HEK293 (cell line): ENCODE results near the gene CBX5.

Source experiments
- ELK4 ChIP-seq: IDR thresholded peaks from 2 replicates; pipeline ENCODE4 v1.6.1; 2011; ENCODE audit warnings: mild to moderate bottlenecking, low read depth, low read length, borderline replicate concordance
- HOXC10 ChIP-seq: sonication (generic); formaldehyde crosslinking; IDR thresholded peaks from 2 replicates; pipeline ENCODE4 v1.8.1; 2023; ENCODE audit warnings: mild to moderate bottlenecking, missing genetic modification reagents
- HOXD13 ChIP-seq: sonication (generic); formaldehyde crosslinking; IDR thresholded peaks from 2 replicates; pipeline ENCODE4 v1.8.0; 2022; ENCODE audit warnings: missing genetic modification reagents, borderline replicate concordance
- IKZF3 ChIP-seq: fragments of 450-650 bp; IDR thresholded peaks from 2 replicates; pipeline ENCODE4 v1.5.0; 2018; ENCODE audit warnings: missing biosample characterization, mild to moderate bottlenecking, missing genetic modification characterization, moderate library complexity
- KLF10 ChIP-seq: fragments of 450-650 bp; IDR thresholded peaks from 2 replicates; pipeline ENCODE4 v1.5.1; 2018; ENCODE audit warnings: missing biosample characterization, mild to moderate bottlenecking, missing genetic modification characterization
- KLF17 ChIP-seq: fragments of 450-650 bp; formaldehyde crosslinking; IDR thresholded peaks from 2 replicates; pipeline ENCODE4 v1.5.1; 2016; ENCODE audit warnings: missing biosample characterization, missing genetic modification characterization
- KLF8 ChIP-seq: fragments of 450-650 bp; formaldehyde crosslinking; IDR thresholded peaks from 2 replicates; pipeline ENCODE4 v1.5.1; 2016; ENCODE audit warnings: missing biosample characterization, missing genetic modification characterization
- PRDM2 ChIP-seq: fragments of 450-650 bp; formaldehyde crosslinking; IDR thresholded peaks from 2 replicates; pipeline ENCODE4 v1.5.1; 2016; ENCODE audit warnings: missing biosample characterization, missing genetic modification characterization, borderline replicate concordance
- SALL2 ChIP-seq: fragments of 450-650 bp; formaldehyde crosslinking; IDR thresholded peaks from 2 replicates; pipeline ENCODE4 v1.5.0; 2017; ENCODE audit warnings: missing biosample characterization, mild to moderate bottlenecking, missing genetic modification characterization, borderline replicate concordance
- SP3 ChIP-seq: fragments of 450-650 bp; formaldehyde crosslinking; IDR thresholded peaks from 2 replicates; pipeline ENCODE4 v1.5.1; 2016; ENCODE audit warnings: missing biosample characterization, missing genetic modification characterization
- YY2 ChIP-seq: fragments of 450-650 bp; formaldehyde crosslinking; IDR thresholded peaks from 2 replicates; pipeline ENCODE4 v1.5.1; 2016; ENCODE audit warnings: missing biosample characterization, missing genetic modification characterization
- ZBTB21 ChIP-seq: fragments of 450-650 bp; formaldehyde crosslinking; IDR thresholded peaks from 2 replicates; pipeline ENCODE4 v1.5.1; 2017; ENCODE audit warnings: missing biosample characterization, missing genetic modification characterization
- ZBTB7A ChIP-seq: fragments of 450-650 bp; formaldehyde crosslinking; IDR thresholded peaks from 2 replicates; pipeline ENCODE4 v1.5.1; 2016; ENCODE audit warnings: low read depth, missing biosample characterization, missing genetic modification characterization
- ZFHX2 ChIP-seq: fragments of 450-650 bp; formaldehyde crosslinking; conservative IDR thresholded peaks from 2 replicates; pipeline ENCODE4 v1.5.1; 2016; ENCODE audit warnings: missing biosample characterization, missing genetic modification characterization
- ZFP3 ChIP-seq: fragments of 450-650 bp; formaldehyde crosslinking; IDR thresholded peaks from 2 replicates; pipeline ENCODE4 v1.5.1; 2016; ENCODE audit warnings: low read depth, missing biosample characterization, missing genetic modification characterization
- ZNF10 ChIP-seq: fragments of 450-650 bp; formaldehyde crosslinking; IDR thresholded peaks from 2 replicates; pipeline ENCODE4 v1.5.1; 2017; ENCODE audit warnings: missing biosample characterization, missing genetic modification characterization
- ZNF112 ChIP-seq: fragments of 450-650 bp; formaldehyde crosslinking; IDR thresholded peaks from 2 replicates; pipeline ENCODE4 v1.5.0; 2017; ENCODE audit warnings: missing biosample characterization, missing genetic modification characterization
- ZNF302 ChIP-seq: fragments of 450-650 bp; formaldehyde crosslinking; IDR thresholded peaks from 2 replicates; pipeline ENCODE4 v1.5.1; 2016; ENCODE audit warnings: missing biosample characterization, missing genetic modification characterization, low read depth
- ZNF37A ChIP-seq: fragments of 450-650 bp; IDR thresholded peaks from 2 replicates; pipeline ENCODE4 v1.5.1; 2018; ENCODE audit warnings: missing biosample characterization, missing genetic modification characterization
- ZNF510 ChIP-seq: fragments of 450-650 bp; formaldehyde crosslinking; IDR thresholded peaks from 2 replicates; pipeline ENCODE4 v1.5.1; 2018; ENCODE audit warnings: mild to moderate bottlenecking, missing genetic modification characterization, missing biosample characterization; ENCODE audit not compliant: insufficient replicate concordance
- ZNF624 ChIP-seq: fragments of 450-650 bp; formaldehyde crosslinking; IDR thresholded peaks from 2 replicates; pipeline ENCODE4 v1.5.1; 2017; ENCODE audit warnings: missing biosample characterization, missing genetic modification characterization
- ZNF626 ChIP-seq: fragments of 450-650 bp; sonication (Bioruptor Pico); formaldehyde crosslinking; IDR thresholded peaks from 2 replicates; pipeline ENCODE4 v1.5.1; 2018; ENCODE audit warnings: missing biosample characterization, missing genetic modification characterization, inconsistent platforms
- ZNF639 ChIP-seq: fragments of 450-650 bp; formaldehyde crosslinking; IDR thresholded peaks from 2 replicates; pipeline ENCODE4 v1.5.1; 2016; ENCODE audit warnings: missing biosample characterization, missing genetic modification characterization
- ZNF660 ChIP-seq: fragments of 450-650 bp; IDR thresholded peaks from 2 replicates; pipeline ENCODE4 v1.5.1; 2018; ENCODE audit warnings: missing biosample characterization, mild to moderate bottlenecking, missing genetic modification characterization
- ZNF664 ChIP-seq: fragments of 450-650 bp; formaldehyde crosslinking; IDR thresholded peaks from 2 replicates; pipeline ENCODE4 v1.5.1; 2016; ENCODE audit warnings: missing biosample characterization, missing genetic modification characterization
- ZNF701 ChIP-seq: fragments of 450-650 bp; formaldehyde crosslinking; IDR thresholded peaks from 2 replicates; pipeline ENCODE4 v1.5.1; 2016; ENCODE audit warnings: missing biosample characterization, missing genetic modification characterization
- ZNF704 ChIP-seq: fragments of 450-650 bp; formaldehyde crosslinking; IDR thresholded peaks from 2 replicates; pipeline ENCODE4 v1.5.1; 2016; ENCODE audit warnings: missing biosample characterization, missing genetic modification characterization
- ZNF707 ChIP-seq: fragments of 450-650 bp; formaldehyde crosslinking; IDR thresholded peaks from 2 replicates; pipeline ENCODE4 v1.5.1; 2016; ENCODE audit warnings: missing biosample characterization, missing genetic modification characterization
- ZNF777 ChIP-seq: fragments of 450-650 bp; formaldehyde crosslinking; IDR thresholded peaks from 2 replicates; pipeline ENCODE4 v1.5.1; 2017; ENCODE audit warnings: missing biosample characterization, missing genetic modification characterization, borderline replicate concordance
- ZNF792 ChIP-seq: fragments of 450-650 bp; formaldehyde crosslinking; IDR thresholded peaks from 2 replicates; pipeline ENCODE4 v1.5.1; 2016; ENCODE audit warnings: missing biosample characterization, missing genetic modification characterization
- ZSCAN23 ChIP-seq: fragments of 450-650 bp; formaldehyde crosslinking; IDR thresholded peaks from 2 replicates; pipeline ENCODE4 v1.5.1; 2016; ENCODE audit warnings: missing biosample characterization, missing genetic modification characterization
- ZSCAN30 ChIP-seq: fragments of 450-650 bp; IDR thresholded peaks from 2 replicates; pipeline ENCODE4 v1.5.1; 2018; ENCODE audit warnings: missing biosample characterization, mild to moderate bottlenecking, missing genetic modification characterization, moderate library complexity

The CBX5 gene

GRCh38 chr12:54262403-54262925 lies 17.5 kb downstream of the CBX5 start (continued):
- TF ChIP-seq KLF10, result 0 out of 2 replicates have a peak, but pooled peaks have one; percentile 30
- TF ChIP-seq ZNF664 (tag by site-specific recombination), result no peak
- no peak for TF ChIP-seq SALL2 (tag by site-specific recombination)
- TF ChIP-seq ZNF10, result peak; percentile 76; the same call in 1 of the 2 replicates
- TF ChIP-seq YY2 (tag by site-specific recombination), result no peak
- TF ChIP-seq HOXC10 (CRISPR knock-in tag), result no peak
- peak; percentile 80 for TF ChIP-seq ZBTB21
- TF ChIP-seq ZNF510 (tag by site-specific recombination), result no peak
- TF ChIP-seq KLF8 (tag by site-specific recombination), result no peak; the same call in none of the 2 replicates
- TF ChIP-seq ZNF777 (tag by site-specific recombination), result no peak
- TF ChIP-seq ZNF302 (tag by site-specific recombination), result no peak
- TF ChIP-seq ZNF707, result no peak
- no peak for TF ChIP-seq ZNF701
- peak; percentile 62; the same call in 1 of the 2 replicates for TF ChIP-seq ZNF639 (tag by site-specific recombination)
- no peak for TF ChIP-seq ZSCAN23 (tag by site-specific recombination)
- TF ChIP-seq PRDM2 (tag by site-specific recombination), result no peak
- no peak for TF ChIP-seq ZNF37A (tag by site-specific recombination)
- TF ChIP-seq IKZF3 (tag by site-specific recombination), result peak; percentile 76
- TF ChIP-seq ZSCAN30 (tag by site-specific recombination), result peak; percentile 79; the same call in 1 of the 2 replicates
- no peak for TF ChIP-seq SP3 (tag by site-specific recombination)
- TF ChIP-seq ZNF626 (tag by site-specific recombination), result no peak
- no peak for TF ChIP-seq ELK4
- no peak for TF ChIP-seq ZNF704 (tag by site-specific recombination)
- no peak for TF ChIP-seq ZNF112
- no peak for TF ChIP-seq KLF17 (tag by site-specific recombination)
- 0 out of 2 replicates have a peak, but pooled peaks have one; percentile 25 for TF ChIP-seq ZNF660 (tag by site-specific recombination)
- TF ChIP-seq ZBTB7A (tag by site-specific recombination), result no peak
- no peak for TF ChIP-seq ZFHX2 (tag by site-specific recombination)
- TF ChIP-seq ZFP3 (tag by site-specific recombination), result no peak
- TF ChIP-seq HOXD13, result no peak
- TF ChIP-seq ZNF792 (tag by site-specific recombination), result no peak
- no peak for TF ChIP-seq ZNF624
